ENCODE data around the gene UBE2O.

Gene UBE2O

DNA sequence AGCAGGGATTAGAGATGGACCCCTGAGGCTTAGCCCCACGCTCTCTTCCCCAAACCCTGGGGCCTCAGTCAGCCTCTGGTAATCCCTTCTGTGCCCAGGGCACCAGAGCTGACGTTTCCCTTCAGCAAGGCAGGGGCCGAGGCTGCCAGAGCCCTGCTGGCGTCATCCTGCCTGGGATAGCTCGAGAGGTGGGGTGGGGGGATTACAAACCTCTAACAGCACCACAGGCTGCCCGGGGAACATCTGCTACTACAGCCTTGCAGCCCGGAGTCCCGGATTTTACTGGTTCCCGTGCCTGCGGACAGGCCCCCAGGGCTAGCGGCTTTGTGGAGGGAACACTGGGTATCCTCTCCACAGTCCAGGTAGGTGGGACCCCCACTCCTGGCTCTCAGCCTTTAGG lies 14.4 kb upstream of the UBE2O start, which contains the start of gene AANAT:
AANAT (plus strand) TSS at position 238 of the 400 bp plus-strand sequence. CDS start 1,144 bp downstream, outside the sequence.
- DNase-seq (ENCODE audit: low spot score), result no peak

DNA sequence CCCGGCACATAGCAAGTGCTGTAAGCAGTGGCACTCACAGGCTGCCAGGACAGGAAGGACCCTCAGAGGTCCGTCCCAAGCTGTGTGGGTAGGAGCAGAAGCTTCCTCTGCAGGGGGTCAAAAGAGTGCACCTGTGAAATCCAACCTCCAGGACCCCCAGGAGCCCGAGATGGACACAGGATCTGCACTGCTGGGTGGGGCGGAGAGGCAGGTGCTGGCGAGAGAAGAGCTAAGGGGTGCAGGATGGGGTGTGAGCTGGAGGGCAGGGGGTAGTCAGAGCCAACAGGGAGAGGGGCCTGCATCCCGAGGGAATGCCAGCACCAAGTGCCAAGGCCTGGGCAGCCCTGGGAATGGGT lies 13.8 kb upstream of the UBE2O start:
- no peak for DNase-seq (ENCODE audit: low spot score)

DNA sequence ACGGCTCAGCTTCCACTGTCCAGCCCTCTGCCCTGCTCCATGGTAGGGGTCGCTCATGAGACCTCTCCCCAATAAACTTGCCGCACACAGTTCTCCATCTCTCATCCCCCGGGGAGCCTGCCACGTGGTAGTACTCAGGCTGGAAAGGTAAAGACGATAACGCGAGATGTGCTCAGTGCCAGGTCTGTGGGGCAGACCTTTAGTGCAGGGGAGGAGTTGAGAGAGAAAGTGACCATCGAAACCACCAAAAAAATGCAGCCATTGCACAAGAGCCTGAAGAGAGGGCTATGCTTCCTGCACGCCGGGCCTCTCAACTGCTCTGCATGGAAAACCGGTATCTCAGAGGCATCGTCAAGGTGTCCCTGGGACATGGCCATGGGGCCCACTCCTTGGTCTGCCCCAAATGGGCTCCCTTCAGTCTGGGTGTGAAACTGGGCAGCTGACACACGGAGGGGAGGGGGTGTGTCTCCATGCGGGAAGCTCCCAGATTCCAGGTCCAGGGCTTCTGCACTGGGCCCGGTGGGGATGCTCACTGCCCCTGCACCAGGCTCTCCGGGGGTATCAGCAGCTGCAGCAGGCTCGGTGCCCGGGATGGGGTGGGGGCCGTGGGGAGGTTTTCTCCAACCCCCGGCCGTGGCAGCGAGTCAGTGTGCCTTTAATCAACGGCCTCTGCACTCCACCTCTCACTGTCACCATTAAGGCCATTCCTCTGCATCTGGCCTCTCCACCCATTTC lies 9.8 kb upstream of the UBE2O start:
- no peak for DNase-seq (ENCODE audit: low spot score)

DNA sequence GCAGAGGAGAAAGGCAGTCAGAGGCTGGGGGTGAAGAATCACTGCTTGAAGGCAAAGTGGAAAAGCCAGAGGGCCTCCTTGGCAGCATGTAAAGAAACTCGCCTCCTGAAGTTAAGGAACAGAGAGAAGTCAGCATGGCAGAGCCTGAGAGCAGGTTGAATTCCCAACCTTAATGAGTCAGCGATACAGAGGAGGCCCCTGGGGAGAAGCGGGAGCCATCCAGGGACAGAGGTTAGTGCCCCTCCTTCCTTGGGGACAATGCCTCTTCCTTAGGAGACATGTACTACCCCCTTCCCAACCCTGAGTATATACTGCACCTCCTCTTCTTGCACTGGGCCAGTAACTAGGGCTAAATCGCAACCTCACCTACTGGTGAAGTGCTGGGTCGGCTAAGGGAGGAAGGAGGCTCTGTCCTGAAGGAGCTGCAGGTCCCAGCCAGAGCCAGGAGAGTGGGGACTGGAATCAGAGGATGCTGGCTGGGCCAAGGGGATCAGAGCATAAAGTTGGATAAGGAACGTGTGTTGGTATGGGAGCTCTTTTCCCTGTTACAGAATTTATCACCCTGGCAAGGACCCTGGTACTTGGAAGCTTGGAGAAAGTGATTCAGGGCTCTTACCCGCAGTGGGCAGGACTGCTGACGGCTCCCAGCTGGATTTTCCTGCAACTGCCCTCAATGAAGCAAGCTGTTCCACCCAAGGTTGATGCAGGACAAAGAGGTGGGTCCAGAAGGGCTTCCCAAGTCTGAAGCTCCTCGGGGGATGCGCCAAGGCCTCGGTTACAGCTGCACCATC lies 9.0 kb upstream of the UBE2O start:
- no peak for DNase-seq (ENCODE audit: low spot score)

DNA sequence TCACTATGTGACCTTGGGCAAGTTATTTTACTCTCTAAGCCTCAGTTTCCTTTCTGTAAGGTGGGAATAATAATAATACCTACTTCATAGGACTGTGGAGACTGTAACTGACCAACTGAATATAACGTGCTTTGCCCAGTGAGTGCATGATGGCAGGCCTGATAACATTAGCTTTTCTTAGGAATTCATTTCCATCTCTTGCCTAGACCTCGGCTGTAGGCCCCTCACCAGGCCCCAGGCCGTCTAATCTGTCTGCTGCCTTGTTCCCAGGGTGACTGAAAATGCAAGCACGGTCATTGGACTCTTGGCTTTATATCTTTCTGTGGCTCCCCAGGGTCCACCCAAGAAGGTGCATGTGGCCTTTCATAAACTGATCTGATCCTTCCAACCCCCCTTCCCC lies 6.7 kb upstream of the UBE2O start:
- no peak for DNase-seq (ENCODE audit: low spot score)

DNA sequence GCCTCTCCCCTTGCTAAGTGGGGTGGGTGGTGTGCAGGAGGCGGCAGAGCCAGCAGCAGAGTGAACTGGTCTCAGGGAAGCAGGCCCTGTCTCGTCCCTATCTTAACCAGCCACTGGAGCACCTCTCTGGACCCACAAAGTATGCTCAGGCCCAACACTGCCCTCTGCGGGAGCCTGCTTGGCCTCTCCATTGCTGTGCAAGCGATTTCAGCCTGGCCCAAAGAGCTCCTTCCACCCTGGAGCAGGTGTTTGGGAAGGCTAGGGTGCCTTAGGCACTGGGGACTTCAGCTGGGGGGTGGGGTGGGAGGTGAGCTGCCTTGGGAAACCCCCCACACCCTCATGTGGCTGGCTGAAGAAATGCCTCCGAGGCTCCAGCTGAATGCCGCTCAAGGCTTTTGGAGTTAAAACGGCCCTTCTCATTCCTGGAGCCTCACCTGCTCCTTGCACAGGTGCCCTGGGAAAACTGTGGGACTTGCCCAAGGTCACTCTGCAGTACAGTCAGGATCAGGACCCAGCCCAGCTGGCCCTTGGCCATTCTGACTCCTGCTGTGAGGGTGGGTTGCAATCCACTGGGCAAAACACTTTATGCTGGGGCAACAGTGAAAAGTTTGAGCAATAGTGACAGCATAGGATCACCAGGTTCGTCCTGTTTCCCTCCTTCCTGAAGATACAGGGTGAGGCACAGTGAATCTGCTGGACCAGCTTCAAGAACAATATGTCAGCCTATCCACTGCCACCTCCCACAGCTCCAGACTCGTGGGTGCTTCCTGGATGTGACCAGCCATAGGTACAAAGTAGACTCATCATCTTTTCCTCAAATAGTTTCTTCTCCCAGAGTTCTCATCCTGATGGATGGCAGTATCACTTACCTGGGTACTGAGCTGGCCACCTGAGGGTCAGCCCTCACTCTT lies 5.9 kb upstream of the UBE2O start:
- peak; percentile 71 for DNase-seq (ENCODE audit: low spot score)

DNA sequence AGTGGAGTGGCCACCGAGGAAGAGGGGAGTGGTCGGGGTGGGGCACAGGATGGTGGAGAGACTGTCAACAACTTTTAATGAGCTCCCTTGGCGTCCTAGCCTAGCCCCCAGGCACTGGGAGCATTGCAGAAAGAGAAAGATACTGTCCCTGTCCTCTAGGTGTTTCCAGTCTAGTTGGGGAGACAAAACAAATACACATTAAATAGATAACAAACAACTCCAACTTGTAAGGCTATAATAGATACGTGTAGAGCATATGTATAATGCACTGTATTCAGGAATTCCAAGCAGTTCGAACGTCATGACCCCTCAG lies 435 bp upstream of the UBE2O start:
- no peak for DNase-seq (ENCODE audit: low spot score)

DNA sequence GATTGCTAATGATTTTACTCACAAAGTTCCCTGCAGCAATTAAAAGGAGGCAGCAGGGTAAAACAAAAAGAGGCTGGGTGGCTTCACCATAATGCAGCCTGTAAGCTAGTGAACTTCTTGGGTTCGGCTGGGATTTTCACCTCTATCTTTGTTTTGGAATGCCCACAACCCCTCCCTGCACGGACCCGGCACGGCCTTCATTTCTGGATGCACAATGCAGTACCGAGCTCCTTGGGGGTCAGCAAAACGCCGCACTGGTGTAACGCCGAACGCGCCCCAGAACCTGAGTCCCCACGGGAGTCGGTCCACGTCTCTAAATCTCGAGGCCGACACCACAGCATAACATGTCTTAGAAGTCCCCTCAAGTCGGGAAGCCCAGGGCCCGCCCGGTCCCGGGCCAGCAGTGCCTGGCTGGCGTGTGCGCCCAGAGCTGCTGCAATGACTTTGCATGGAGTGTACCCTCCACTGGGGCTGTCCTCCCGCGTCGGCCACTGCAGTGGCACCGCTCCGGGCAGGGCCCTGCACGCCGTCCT lies 759 bp downstream of the UBE2O start:
- peak; percentile 54 for DNase-seq (ENCODE audit: low spot score)

DNA sequence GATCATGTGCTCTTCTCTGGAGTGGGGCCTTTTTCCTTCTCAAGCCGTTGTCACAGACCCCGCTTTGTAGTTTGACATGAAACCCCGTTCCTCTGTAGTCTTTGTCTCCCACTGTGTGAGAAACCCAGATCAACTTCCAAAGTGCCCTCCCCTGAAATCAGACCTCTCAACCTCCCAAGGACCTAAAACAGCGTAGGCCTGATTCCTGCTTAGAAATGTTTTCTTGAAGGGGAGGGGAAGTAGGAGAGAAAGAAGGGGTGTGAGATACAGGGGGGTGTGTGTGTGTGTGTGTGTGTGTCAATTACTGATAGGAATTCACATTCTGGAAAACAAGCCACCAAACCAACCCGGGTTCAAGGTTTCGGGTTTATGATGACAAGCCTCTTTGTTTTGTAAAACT lies 1.4 kb downstream of the UBE2O start:
- peak; percentile 60 for DNase-seq (ENCODE audit: low spot score)

DNA sequence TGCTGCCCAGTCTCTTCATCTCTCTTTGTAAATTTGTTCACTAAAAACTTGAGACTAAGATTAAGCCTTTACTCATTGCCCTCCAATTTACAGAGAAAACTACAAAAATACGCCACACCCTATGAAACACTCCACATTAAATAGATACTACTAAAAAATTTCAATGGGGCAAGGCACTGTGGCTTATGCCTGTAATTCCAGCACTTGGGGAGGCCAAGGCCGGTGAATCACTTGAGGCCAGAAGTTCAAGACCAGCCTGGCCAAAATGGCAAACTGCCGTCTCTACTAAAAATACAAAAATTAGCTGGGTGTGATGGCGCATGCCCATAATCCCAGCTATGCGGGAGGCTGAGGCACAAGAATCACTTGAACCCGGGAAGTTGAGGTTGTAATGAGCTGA lies 3.8 kb downstream of the UBE2O start:
- no peak for DNase-seq (ENCODE audit: low spot score)

DNA sequence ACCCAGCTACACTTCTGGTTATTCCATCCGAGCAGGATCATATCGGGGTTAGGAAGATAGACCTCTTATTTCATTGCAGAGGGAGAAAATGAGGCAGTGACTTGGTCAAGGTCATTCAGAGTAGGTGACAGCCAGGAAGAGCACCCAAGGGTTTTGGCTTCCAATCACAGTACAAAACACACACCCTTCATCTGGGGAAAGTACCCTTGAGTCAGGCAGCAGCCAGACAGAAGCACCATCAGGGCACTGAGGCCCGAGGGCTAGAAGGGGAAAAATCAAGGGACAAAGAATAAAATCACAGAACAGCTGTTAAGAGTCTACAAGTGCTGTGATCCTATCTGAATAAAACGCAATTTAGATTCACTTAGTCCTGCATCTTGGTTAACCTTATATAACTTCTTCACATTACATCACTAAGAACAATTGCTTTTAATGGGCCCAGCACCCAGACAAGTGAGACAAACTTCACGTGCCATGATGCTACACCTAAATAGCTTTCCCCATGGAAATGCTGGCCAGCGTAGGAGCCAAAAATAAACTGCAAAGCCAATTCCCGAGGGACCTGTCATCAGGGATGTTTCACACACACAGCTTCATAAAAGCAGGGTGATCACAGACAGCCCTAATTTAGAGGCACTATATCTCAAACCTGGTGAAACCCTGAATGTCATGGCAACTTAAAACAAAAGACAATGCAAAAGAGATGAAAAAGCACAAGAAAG lies 4.9 kb downstream of the UBE2O start:
- DNase-seq (ENCODE audit: low spot score), result no peak

DNA sequence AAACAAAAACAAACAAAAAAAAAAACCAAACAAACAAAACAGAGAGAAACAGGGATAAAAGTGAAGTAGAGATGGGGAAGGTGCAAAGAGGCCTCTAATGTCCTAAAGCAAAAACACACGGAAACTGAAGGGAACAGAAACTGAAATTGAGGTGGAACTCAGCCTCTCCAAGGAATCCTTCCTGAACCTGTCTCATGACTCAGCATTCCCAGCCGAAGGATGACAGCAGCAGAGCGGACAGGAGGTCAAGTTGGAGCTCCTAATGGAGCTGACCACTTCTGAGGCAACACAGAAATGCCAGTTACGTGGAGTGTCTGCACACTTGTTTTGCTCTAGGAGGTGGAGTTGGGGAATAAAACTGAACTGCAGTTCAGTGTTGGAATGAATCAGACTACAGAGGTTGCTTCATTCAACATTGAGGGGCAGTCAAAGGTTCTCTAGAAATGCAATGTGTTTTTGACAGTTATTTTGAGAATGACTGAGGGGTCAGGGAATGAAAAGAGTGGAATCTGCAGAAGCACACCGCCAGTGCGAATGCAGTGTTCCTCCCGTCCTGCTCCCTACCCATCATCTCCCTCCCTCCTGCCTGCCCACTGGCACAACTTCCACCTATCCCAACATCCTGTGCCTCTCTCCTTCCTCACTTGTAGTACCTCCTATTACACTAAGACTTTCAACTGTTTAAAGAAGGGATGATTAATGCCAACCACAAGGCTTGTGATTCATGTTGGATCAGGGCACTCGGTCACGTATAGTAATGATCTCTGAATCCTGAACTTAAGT lies 6.3 kb downstream of the UBE2O start:
- no peak for DNase-seq (ENCODE audit: low spot score)

DNA sequence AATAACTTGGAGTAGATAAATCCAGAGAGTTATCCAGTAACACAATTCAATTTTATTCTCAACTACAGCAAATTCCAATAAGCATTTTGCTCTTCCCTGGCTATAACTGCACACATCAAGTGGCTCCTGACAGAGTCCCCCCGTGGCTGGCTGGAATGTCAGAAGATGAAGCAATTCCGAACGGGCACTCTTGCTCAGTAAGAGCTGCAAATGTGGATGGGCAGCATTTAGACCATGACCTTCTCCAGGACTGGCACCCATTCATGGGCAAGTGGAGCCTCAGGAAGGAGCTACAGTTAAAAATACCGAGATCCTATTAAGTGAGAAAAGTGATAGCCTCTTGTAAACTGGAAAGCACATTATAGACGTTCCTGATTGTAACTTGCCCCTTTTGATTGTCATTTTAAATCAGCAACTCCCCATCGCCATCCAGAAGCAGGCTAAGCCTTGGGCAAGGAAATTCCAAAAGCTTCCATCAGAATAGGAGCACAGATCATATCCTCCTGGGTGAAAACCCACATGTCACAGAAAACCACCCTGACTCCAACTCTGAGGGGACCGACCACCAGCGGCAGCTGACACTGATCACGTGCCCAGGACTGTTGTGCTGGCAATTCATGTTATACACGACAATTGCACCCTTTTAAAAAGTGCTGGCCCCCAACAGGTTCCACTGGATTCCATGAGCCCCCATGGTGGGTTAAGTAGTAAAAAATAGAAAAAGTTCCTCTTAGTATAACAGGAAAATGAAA lies 7.1 kb downstream of the UBE2O start:
- DNase-seq (ENCODE audit: low spot score), result no peak

DNA sequence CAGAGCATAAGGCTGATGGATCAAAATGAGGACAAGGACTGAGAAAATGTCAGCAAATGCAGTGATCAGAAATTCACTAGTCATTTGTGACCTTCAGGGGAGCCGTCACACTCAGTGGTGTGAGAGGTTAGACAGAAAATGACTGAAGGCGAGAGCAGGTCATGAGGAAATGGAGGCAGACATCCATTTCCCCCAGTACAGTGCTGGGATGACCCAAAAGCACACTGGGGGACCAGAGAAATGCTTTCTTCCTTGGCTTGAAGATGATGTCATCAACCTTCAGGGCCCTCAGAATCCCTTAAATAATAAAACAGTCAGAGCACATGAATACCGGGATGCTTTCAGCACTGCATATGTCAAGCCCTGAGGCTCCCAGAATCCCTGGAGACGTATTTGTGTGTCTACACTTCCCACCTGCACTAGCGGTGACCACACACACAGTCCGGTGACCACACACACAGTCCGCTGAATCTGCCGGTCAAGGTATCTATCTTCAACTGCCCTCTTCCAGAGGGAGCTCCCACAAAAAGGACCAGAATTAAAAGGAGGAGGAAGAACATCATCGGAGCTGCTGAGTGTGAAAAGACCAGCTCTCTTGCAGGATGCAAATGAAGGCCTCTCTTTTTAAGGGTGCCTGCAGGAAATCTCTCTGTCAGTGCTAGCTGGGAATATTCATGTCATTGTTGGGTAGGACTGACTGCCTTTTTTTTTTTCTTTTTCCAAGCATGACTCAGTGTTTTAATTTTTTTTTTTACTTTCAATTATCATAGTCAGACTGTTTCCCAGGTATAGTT lies 8.2 kb downstream of the UBE2O start:
- no peak for DNase-seq (ENCODE audit: low spot score)

DNA sequence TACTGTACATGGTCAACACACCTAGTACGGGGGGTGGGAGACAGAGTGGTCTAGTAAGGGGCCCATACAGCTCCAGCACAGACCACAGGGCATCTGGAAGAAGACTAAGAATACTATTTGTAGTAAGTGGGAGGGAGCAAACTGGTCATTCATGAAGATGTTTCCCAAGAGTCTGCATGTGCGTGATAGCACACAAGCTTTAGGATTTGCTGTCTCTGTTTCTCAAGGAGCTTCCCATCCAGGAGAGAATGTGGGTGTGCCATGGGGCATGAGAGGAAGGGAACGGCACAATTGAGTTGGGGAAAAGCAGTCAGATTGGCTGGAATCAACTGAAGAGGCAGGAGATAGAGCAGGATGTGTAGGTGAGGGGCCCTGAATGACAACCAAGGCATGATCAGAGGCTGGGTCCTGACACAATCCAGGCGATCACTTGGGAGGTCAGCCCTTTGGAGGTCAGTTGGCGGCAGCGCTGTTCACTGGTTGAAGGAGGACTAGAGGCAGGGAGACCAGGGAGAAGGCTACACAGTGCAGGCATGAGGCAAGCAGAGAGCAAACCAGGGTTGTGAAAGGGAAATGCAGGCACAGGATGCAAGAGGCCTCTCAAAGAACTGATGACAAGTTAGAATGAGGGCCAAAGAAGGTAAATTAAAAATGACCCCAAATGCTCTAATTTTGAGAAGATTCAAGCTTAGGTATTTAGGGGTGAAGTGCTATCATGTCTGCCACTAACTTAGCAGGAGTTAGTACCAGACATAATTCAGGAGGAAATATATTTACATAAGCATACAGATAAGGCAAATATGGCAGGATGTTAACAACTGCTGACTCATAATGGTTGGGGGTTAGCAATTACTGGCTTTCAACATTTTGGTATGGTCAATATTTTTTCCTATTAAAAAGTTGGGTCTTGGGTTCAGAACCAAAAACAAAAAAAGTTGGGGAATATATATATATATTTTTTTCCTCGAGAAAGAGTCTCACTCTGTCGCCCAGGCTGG lies 10.3 kb downstream of the UBE2O start:
- DNase-seq (ENCODE audit: low spot score), result peak; percentile 33

DNA sequence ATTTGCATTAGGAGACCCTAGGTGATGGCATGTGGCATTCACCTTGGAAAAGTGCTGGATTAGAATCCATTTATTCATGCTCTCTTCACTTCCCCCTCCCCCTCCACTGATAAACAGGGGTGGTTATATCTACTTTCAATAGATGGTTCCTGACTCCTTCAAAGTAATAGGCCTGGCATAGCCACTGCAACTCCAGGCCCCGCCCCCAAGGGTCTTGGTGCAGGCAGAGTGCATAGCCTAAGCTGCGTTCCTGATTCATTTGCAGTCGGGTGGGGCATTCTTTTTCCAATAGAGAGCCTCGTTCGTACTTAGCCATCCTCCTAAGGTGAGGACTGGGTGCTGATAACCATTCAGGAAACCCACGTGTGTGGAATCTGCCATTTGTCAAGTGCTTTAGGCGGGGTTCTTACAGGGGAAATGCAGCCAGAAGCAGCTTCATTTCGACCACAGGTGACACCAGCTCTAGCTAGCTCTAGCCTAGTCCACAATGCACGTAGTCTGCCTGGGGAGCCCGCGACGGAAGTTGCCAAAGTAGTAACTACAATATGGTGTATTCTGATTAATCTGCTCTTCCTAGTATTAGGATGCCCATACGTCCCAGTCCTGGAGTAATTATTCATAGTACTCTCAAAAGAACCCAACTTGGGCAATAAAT lies 11.1 kb downstream of the UBE2O start:
- DNase-seq (ENCODE audit: low spot score), result peak; percentile 48

DNA sequence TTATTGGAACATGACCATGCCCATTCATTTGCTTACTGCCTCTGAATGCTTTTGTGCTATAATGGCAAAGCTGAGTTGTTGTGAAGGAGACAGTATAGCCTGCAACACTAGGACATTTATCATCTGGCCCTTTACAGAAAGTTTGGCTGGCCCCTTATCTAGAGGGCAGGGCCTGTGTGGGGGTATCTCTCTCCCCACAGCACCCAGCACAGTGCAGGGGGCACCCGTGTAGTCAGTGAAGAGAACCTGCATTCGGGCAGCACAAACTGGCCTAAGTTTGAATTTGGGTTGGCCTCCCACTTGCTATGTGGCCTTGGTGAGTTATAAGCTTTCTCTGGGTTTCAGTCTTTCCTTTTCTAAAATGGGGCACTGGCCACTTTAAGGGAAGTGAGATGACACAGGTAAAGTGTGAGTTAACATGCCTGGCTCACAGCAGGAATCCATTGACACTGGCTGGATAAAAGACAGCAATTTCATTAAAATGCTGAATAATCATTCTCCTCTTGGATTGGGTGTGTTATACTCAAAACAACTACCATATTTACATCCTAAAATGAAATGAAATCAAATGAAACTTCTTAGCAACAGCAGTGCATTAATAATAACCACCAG lies 12.1 kb downstream of the UBE2O start:
- peak; percentile 75 for DNase-seq (ENCODE audit: low spot score)
